ENCODE results near the gene SPATA12.
A peak's percentile ranks its signal among the peaks of the same experiment; 100 is the strongest.
"Not testable (repeated sequence)": the region's sequence is repeated elsewhere in the genome, so short reads cannot be mapped to it uniquely, and the experiment has no call there.

The SPATA12 gene

GRCh38 chr3:57078635-57079473 lies 18.4 kb downstream of the SPATA12 start:
- H3K4me3 ChIP-seq (ENCODE audit: low read depth, low read length): peak overlapping the region; percentile 69
- no peak for DNase-seq (ENCODE audit: low read depth)

- H3K4me3 ChIP-seq (ENCODE audit: low read depth, low read length): peak overlapping the region; percentile 69
- DNase-seq (ENCODE audit: low read depth): no peak
Measured at GRCh38 chr3:57079474-57079831, 19.0 kb downstream of the SPATA12 start.

DNA sequence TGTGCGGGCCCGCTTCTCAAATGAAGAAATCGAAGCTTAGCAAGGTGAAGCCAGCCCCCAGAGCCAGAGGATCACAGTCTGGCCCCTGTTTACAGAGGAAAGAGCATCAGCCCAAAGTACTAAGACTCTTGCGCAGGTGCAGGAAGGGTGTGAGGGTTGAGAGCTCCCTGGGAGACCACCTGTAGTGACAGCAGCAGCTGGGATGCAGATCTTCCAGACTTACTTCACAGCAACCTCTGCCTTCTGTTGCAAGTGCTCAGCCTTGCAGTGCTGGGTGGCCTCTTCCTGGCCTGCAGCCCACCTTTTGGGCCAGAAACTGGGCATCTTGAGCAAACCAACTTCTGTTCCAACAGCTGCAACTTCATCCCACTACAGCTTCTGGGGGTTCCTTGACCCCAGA lies 19.7 kb downstream of the SPATA12 start:
- no peak for DNase-seq (ENCODE audit: low read depth)
- H3K4me3 ChIP-seq (ENCODE audit: low read depth, low read length): no peak overlapping the region

GRCh38 chr3:57081173-57081572 lies 20.7 kb downstream of the SPATA12 start:
- H3K4me3 ChIP-seq (ENCODE audit: low read depth, low read length): no peak overlapping the region
- no peak for DNase-seq (ENCODE audit: low read depth)

DNA sequence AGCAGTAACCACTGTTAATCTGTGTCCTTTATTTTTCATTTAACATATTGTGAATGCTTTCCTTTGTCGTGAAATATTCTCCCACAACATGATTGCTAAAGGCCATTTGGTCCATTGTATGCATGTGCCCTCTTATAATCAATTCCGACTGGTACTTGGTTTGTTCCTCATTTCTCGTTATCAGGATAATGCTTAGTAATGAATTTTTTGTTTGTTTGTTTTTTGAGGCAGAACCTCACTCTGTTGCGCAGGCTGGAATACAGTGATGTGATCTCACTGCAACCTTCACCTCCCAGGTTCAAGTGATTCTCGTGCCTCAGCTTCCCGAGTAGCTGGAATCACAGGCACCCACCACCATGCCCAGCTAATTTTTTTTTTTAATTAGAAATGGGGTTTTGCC lies 22.0 kb downstream of the SPATA12 start:
- H3K4me3 ChIP-seq (ENCODE audit: low read depth, low read length): no peak overlapping the region
- DNase-seq (ENCODE audit: low read depth): no peak

GRCh38 chr3:57083266-57083995 lies 23.0 kb downstream of the SPATA12 start:
- not testable (repeated sequence) for H3K4me3 ChIP-seq (ENCODE audit: low read depth, low read length); DNase-seq (ENCODE audit: low read depth)

DNA sequence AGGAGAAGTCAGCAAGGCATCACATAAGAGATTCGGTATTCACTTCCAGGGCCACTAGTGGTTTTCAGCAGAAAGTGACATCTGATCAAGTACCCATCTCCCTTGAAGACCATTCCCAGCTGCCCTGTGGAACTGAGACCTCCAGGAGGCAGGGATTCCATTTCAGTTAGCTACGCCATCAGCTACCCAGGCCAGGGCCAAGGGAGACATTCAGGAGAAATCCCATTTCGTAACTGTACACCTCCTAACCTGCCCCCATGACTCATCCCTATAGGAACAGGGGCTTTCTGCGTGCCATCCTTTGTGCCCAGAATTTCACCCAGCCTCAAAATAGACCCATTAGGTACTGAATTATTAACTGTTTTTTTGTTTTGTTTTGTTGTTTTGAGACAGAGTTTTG lies 24.7 kb downstream of the SPATA12 start:
- H3K4me3 ChIP-seq (ENCODE audit: low read depth, low read length): no peak overlapping the region

DNA sequence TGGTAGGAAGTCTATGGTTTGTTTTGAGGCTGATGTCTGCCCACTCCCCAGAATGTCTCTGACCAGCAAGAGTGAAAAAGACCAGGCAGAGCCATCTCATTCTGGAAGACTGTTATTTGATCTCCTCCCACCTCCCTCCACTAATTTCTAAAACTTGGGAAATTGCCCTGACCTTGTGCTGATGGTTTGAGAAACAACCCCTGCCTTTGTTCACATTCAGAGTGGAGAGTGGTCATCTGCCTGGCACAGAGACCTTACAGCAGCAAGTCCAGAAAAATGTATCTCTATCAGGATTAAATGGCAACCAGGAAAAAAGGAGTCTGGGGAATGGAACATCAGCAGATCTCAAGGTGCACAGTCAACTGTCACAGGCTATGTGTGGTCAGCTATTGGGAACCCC lies 25.7 kb downstream of the SPATA12 start:
- DNase-seq (ENCODE audit: low read depth): no peak
- no peak overlapping the region for H3K4me3 ChIP-seq (ENCODE audit: low read depth, low read length)

More for the DNA sequence above, 24.7 kb downstream of the SPATA12 start:
- DNase-seq (ENCODE audit: low read depth): no peak

DNA sequence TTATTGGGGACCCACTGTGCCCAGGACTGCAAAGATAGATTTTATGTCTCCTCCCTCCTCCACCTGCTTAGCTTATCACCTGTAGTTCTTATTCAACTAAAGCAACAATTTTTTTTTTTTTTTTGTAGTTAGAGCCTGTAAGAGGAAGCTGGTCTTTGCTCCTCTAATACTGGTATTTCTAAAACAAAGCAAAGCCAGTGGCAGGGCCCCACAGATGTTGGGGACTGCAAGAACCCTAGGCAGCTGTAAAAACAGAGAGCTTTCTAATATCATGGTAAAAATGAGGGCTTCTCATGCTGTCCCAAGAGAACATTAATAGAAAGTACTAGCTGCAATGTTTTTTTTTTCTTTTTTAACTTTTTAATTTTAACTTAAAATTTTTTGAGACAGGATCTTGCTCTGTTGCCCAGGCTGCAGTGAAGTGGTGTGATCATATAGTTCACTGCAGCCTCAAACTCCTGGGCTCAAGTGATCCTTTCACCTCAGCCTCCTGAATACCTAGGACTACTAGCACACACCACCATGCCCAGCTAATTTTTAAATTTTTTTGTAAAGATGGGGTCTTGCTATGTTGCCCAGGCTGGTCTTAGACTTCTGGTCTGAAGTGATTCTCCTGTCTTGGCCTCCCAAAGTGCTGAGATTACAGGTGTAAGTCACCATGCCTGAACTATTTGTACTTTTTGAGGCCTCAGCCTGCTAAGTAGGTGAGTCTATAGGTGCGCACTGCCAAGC lies 27.1 kb downstream of the SPATA12 start:
- H3K4me3 ChIP-seq (ENCODE audit: low read depth, low read length): no peak overlapping the region
- no peak for DNase-seq (ENCODE audit: low read depth)

- DNase-seq (ENCODE audit: low read depth): no peak
- no peak overlapping the region for H3K4me3 ChIP-seq (ENCODE audit: low read depth, low read length)
Measured at GRCh38 chr3:57088503-57088902, 28.0 kb downstream of the SPATA12 start.

- H3K4me3 ChIP-seq (ENCODE audit: low read depth, low read length): no peak overlapping the region
- no peak for DNase-seq (ENCODE audit: low read depth)
Measured at GRCh38 chr3:57089043-57089442, 28.6 kb downstream of the SPATA12 start.

DNA sequence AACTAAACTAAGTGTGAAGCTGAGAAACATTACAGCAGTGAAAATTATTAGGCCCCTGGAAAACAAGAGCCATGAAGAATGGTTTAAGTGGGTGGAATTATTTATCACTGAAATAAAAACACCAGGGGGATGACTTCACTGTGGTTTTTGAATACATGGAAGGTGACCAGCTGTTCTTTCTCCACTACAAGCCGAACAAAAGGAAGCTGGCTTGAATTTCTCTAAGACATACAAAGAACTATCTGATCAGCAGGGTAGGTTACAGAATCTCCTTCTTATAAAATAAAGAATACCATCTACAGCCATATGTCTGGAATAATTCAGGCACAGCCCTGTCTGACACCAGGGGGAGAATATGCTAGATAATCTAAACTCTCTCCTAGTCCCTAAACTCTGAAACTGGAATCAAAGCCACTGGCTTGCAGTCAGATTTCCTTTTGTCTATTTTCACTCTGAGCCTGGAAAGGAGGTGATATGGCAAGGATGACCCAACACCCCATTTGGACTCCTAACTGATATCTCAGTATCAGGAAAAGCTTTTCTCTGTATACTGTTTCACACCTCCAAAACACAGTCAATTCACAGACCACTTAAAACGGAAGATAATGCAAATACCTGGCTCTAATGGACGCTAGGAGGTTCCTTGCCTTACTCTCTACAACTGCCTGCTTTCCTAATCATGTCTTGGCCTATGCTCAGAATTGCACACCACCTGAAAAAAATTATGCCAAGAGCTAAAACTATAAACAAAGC lies 31.2 kb downstream of the SPATA12 start:
- no peak overlapping the region for H3K4me3 ChIP-seq (ENCODE audit: low read depth, low read length)
- peak; percentile 47 for DNase-seq (ENCODE audit: low read depth)

DNA sequence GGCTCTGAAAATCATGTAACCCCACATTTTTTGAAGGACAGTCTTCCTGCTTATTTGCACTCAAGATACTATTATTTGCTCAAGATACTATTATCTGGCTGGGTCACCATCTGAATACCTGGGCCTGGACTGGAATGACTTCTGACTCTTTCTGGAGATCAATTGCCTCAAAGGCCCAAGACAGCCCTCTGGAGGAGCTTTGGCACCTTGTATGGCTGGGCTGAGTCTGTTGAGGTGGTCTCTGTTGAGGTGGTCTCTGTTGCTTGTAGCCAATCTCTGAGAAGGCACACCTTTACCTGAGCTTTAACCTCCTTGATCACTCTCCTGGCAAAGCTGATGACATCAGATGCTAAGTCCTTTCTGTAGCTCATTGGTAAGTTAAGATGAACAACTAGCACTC lies 33.0 kb downstream of the SPATA12 start:
- no peak overlapping the region for H3K4me3 ChIP-seq (ENCODE audit: low read depth, low read length)
- no peak for DNase-seq (ENCODE audit: low read depth)

DNA sequence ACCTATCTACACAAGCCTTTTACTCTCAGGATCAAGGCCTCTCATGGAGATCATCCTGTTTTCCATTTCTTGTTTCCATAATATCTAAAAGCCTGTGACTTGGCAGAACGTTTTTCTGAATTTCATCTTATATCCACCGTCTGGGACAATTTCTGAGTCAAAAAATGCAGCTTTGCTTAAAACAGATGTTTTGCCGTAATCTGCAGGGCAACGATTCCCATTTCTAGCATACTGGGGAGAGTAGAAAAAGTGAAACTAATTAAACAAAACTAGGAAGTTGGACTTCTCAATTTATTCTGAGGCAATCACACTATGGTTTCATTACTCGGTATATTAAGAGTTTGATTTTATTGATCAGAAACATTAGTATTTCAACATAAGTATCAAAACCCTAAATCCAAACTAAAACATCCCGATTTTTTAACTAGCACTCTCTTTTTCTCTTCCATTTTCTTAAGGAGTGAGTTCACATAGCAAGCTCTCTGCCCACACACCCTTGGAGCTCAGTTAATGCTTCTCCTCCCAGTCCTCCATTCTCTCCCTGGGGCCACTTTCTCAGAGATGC lies 33.6 kb downstream of the SPATA12 start:
- H3K4me3 ChIP-seq (ENCODE audit: low read depth, low read length): no peak overlapping the region
- no peak for DNase-seq (ENCODE audit: low read depth)

DNA sequence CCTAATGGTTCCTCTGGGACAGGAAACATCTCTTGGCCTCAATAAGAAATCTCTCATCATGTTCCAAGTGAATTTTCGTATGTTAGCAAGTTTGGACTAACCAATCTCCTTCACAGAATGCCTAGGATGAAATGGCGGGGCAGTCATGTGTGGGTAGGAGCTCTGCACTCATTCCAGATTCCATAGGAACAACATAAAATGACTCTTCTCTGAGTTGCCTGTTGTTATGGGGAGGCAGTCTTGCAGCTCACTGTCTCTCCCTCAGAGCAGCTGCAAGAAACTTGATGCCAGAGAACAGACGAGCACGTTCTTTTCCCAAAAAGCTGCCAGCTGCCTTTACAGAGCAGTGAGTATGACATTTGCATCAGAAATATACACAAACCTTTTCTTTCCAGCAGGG lies 34.1 kb downstream of the SPATA12 start:
- DNase-seq (ENCODE audit: low read depth): peak; percentile 83
- H3K4me3 ChIP-seq (ENCODE audit: low read depth, low read length): no peak overlapping the region

GRCh38 chr3:57095363-57095762 lies 34.9 kb downstream of the SPATA12 start:
- no peak for DNase-seq (ENCODE audit: low read depth)
- no peak overlapping the region for H3K4me3 ChIP-seq (ENCODE audit: low read depth, low read length)

DNA sequence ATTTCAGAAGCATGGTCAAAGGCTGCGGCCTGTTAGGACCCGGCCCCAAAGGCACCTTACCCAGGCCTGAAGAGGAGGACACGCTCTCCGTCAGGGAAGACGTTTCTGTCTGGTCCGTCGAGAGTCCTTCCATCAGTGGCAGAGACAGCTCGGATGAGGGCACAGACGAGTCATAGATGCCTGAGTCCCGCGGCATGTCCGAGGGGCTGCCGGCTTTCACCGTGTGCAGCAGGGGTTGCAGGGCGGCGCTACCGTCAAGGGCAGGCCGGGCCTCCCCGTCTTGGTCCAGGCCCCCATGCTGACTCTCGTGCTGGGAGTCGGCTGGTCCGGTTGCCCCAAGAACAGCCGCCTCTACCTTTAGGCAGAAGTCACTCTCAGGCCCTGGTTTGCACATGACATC lies 37.1 kb downstream of the SPATA12 start:
- no peak for DNase-seq (ENCODE audit: low read depth)

GRCh38 chr3:57098418-57099310 lies 38.2 kb downstream of the SPATA12 start:
- DNase-seq (ENCODE audit: low read depth): no peak
- H3K4me3 ChIP-seq (ENCODE audit: low read depth, low read length): no peak overlapping the region

More for the DNA sequence above, 37.1 kb downstream of the SPATA12 start:
- no peak overlapping the region for H3K4me3 ChIP-seq (ENCODE audit: low read depth, low read length)

Measured in skeletal muscle cell (primary cell).